ENCODE measurements around the gene ACOD1.

ACOD1 gene

GRCh38 chr13:76973920-76974617 lies 25.8 kb downstream of the ACOD1 start:
- no peak for TF ChIP-seq CTCF (IDR thresholded peaks at IDR 0.05; ENCODE audit: insufficient read depth, low read depth, low read length, missing control alignments)

DNA sequence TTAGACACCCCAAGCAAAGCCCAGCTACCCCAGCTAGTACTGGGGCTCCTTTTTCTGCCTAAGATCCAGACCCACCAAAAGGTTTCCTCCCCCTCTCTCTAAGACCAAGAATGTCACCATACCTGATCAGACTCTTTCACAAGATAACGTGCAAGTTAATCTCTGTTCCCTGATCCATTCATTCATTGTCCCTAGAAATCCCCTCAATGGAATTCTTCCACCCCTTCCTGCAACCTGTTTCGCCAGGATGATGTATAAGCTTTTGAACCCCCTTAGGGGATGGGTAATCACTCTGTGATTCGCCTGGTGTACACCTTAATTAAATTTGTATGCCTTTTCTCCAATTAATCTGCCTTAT lies 26.3 kb downstream of the ACOD1 start:
- TF ChIP-seq CTCF (IDR thresholded peaks at IDR 0.05; ENCODE audit: insufficient read depth, low read depth, low read length, missing control alignments), result no peak

More at GRCh38 chr13:76973920-76974617, 25.8 kb downstream of the ACOD1 start:
- no peak for DNase-seq (ENCODE audit: low read depth)
- no peak overlapping the region for H3K4me3 ChIP-seq (ENCODE audit: low read depth, low read length)

DNA sequence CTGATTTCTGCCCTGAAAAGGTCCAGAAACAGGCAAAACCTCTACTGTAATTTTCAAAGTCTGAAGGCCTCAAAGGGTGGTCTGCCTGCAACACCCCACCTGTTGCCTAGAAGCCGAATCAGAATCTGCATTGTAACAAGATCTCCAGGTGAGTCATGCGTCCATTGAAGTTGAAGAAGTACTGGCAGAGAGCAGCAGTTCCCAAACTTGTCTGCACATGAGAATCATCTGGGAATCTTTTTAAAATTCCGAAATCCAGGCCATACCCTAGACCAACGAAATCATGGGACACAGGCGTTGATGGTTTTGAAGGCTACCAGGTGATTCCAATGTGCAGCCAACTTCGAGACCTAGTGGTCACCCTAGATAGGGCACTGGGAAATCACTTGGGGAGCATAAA lies 27.6 kb downstream of the ACOD1 start:
- no peak overlapping the region for H3K4me3 ChIP-seq (ENCODE audit: low read depth, low read length)
- TF ChIP-seq CTCF (IDR thresholded peaks at IDR 0.05; ENCODE audit: insufficient read depth, low read depth, low read length, missing control alignments), result no peak

More for the DNA sequence above, 26.3 kb downstream of the ACOD1 start:
- no peak overlapping the region for H3K4me3 ChIP-seq (ENCODE audit: low read depth, low read length)
- DNase-seq (ENCODE audit: low read depth), result no peak

GRCh38 chr13:76976490-76976889 lies 28.2 kb downstream of the ACOD1 start:
- DNase-seq (ENCODE audit: low read depth), result no peak
- H3K4me3 ChIP-seq (ENCODE audit: low read depth, low read length), result no peak overlapping the region
- TF ChIP-seq CTCF (IDR thresholded peaks at IDR 0.05; ENCODE audit: insufficient read depth, low read depth, low read length, missing control alignments), result no peak

More for the DNA sequence above, 27.6 kb downstream of the ACOD1 start:
- DNase-seq (ENCODE audit: low read depth), result no peak

DNA sequence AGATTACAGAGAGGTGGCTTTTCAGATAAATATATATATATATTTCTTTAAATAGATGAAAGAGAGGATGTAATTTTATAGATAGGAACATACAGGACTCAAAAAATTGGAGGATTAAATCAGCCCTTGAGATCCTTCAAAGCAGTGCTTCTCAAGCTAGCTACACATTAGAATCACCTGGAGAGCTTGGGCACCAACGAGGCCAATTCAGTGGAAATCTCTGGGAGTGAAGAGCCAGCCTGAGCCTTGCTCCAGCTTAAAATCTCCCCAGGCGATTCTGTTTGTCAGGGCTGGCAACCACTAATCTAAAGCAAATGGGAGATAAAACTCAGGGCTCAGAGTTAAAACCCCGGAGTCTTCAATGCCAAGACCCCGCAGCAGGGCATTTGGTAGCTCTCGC lies 28.6 kb downstream of the ACOD1 start:
- no peak for DNase-seq (ENCODE audit: low read depth)
- no peak overlapping the region for H3K4me3 ChIP-seq (ENCODE audit: low read depth, low read length)
- no peak for TF ChIP-seq CTCF (IDR thresholded peaks at IDR 0.05; ENCODE audit: insufficient read depth, low read depth, low read length, missing control alignments)

- H3K4me3 ChIP-seq (ENCODE audit: low read depth, low read length), result peak overlapping the region; percentile 47
- DNase-seq (ENCODE audit: low read depth), result peak; percentile 75
- peak; percentile 99 for TF ChIP-seq CTCF (IDR thresholded peaks at IDR 0.05; ENCODE audit: insufficient read depth, low read depth, low read length, missing control alignments)
Observed at GRCh38 chr13:76980075-76980718, 31.9 kb downstream of the ACOD1 start.
